GM18870 (cell line): ENCODE data around the gene PIK3R5.
"Not testable (repeated sequence)": the region's sequence is repeated elsewhere in the genome, so short reads cannot be mapped to it uniquely, and the experiment has no call there.

Source experiments
- ATAC-seq: cut with Tn5 transposase; IDR thresholded peaks from one replicate; pipeline ENCODE4 v1.9.1; 2021; ENCODE audit warnings: moderate library complexity; ENCODE audit not compliant: unreplicated experiment

Gene PIK3R5

DNA sequence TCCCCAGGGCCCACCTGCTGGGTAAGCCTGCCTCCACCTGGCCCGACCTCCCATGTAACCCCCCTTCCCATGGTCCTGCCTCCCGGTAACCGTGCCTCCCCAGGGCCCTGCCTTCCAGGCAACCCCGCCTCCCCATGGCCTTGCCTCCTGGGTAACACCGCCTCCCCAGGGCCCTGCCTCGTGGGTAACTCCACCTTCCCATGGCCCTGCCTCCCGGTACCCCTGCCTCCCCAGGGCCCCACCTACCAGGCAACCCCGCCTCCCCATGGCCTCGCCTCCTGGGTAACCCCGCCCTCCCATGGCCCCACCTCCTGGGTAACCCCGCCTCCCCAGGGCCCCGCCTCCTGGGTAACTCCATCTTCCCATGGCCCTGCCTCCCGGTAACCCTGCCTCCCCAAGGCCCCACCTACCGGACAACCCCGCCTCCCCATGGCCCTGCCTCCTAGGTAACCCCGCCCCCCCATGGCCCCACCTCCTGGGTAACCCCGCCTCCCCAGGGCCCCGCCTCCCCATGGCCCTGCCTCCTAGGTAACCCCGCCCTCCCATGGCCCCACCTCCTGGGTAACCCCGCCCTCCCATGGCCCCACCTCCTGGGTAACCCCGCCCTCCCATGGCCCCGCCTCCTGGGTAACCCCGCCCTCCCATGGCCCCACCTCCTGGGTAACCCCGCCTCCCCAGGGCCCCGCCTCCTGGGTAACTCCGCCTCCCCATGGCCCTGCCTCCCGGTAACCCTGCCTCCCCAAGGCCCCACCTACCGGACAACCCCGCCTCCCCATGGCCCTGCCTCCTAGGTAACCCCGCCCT lies 80.1 kb downstream of the PIK3R5 start:
- ATAC-seq, result not testable (repeated sequence)

GRCh38 chr17:8884336-8884990 lies 81.0 kb downstream of the PIK3R5 start:
- ATAC-seq, result no peak

DNA sequence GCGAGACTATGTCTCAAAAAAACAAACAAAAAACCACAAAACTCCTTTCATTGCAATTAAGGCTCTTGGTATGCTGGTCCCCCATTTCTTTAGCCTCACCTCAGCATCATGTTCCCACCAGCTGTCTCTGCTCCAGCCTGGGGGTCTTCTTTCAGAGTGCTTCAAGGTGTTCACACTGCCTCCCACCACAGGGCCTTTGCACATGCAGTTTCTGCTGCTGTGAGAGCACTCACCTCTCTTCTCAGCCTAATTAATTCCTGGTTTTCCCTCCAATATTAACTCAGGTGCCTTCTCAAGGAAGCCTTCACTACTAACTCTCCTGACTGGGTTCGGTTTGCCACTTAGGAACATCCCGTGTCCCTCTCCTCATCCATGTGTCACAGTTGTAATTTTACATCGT lies 82.2 kb downstream of the PIK3R5 start:
- ATAC-seq, result no peak

DNA sequence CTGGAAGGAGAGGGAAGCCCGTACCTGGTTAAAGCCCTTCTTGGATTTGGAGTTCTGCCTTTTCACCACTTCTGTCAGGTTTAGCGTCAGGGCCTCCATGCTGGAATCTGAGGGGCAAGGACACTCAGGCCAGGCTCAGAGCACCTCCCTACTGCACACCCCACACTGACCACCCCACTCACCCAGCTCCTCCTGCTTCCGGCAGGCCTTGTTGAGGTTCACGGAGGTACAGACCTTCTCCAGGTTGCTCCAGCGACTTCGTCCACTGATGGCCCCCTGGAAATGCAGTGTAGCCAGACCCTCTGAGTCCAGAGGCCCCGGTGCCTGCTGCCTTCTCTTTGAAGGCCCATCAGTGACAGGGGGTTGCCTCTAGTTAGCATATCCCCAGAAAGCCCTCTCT lies 83.9 kb downstream of the PIK3R5 start:
- no peak for ATAC-seq

DNA sequence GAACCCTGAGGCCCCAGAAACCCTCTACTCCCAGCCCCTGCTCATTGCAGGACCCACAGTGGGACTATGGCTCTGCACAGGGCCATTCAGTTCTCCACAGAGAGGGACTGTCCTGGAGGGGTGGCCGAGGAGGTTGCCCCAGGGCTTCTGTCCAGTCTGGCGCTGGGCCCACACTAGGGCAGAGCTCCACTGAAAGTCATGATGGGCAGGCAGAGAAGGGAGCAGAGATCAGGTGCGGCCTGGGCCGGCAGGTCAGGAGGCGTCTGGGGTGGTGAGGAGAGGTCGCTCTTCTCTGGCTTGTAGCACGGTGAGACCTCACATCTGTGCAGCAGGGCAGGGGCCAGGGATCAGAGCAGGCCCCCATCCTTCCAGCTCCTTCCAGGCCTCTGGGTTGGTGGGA lies 85.0 kb downstream of the PIK3R5 start:
- no peak for ATAC-seq

DNA sequence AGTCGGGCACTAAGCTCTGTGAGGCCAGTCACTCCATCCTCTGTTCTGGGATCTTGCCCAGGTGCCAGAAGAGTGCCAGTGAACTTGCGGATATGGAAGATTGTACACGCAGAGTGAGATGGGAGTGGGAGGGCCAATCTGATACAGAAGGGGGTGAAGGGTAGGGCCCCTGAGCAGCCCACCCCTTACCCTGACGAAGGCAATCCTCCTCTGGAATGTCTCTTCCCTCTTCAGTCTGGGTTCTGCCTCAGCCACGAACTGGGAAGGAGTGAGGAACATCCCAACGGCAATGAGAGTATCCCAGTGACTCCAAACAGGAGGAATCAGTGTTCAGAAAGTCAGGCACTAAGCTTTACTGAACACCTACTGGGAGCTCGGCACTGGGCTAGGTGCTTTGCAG lies 86.1 kb downstream of the PIK3R5 start:
- no peak for ATAC-seq

GRCh38 chr17:8877984-8878383 lies 87.5 kb downstream of the PIK3R5 start:
- ATAC-seq, result no peak

- no peak for ATAC-seq
These were observed 89.5 kb downstream of the PIK3R5 start for GRCh38 chr17:8875957-8876356.

- ATAC-seq, result no peak
These were observed 90.1 kb downstream of the PIK3R5 start for GRCh38 chr17:8875436-8875835.

- ATAC-seq, result no peak
These were observed 91.4 kb downstream of the PIK3R5 start for GRCh38 chr17:8873801-8874715.

- ATAC-seq, result no peak
These were observed 92.6 kb downstream of the PIK3R5 start for GRCh38 chr17:8872705-8873435.

DNA sequence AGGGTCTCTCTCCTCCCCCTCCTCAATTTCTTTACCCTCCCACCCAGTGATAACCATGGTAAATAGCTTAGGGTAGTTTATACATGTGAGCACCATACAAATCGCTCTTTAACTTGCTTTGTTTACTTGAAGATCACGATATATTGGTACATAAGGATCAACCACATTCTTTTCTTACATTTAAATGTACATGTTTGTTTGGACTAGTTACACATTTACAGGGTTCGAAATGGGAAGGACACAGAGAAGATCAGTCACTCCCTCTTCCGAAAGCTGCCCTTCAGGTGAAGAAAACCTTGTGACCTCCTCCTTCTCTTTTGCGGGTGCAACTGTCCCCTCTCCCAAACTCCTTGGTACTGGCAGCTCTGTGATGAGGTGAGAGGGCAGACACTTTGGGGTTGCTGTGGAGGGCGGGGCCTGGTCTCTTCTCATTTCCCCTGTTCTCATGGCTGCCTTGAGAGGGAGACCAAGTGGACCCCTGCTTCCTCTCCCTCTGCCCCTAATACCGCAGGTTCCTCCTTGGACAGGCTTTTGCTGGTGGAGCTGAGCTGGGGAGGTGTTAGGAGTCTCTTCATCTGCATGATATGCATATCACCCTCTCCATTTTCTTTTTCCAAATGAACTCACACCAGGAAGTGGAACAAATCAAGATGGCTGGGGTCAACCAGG lies 93.3 kb downstream of the PIK3R5 start:
- ATAC-seq, result no peak

- ATAC-seq, result no peak
These were observed 94.4 kb downstream of the PIK3R5 start for GRCh38 chr17:8871081-8871581.

DNA sequence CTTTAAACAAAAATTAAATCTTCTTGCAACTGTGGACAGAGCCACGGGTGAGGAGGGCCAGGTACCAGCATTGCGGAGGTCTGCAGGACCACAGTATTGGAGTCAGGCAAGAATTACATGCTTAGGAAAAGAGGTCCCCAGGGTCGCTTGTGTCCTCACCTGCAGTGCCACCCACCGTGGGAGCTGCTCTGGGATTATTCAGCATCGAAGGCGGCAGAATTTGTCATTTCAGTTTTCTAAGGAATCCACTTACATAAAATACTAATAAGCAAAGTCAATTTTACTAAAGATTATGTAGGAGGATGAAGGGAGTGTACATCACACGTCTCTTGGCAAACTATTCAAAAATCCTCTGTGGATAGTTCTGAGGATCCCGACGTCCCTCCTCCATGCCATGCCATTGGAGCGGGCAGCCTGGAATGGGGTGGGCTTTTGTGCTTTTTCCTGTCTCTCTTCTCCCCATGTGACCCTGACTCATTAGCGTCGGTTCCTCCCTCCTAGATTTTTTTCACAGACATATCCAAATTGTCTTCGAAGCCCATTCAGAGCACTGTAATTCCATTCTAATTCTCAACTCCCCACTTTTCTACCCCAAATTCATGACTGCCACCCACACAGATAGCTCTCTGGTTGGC lies 95.0 kb downstream of the PIK3R5 start:
- no peak for ATAC-seq

DNA sequence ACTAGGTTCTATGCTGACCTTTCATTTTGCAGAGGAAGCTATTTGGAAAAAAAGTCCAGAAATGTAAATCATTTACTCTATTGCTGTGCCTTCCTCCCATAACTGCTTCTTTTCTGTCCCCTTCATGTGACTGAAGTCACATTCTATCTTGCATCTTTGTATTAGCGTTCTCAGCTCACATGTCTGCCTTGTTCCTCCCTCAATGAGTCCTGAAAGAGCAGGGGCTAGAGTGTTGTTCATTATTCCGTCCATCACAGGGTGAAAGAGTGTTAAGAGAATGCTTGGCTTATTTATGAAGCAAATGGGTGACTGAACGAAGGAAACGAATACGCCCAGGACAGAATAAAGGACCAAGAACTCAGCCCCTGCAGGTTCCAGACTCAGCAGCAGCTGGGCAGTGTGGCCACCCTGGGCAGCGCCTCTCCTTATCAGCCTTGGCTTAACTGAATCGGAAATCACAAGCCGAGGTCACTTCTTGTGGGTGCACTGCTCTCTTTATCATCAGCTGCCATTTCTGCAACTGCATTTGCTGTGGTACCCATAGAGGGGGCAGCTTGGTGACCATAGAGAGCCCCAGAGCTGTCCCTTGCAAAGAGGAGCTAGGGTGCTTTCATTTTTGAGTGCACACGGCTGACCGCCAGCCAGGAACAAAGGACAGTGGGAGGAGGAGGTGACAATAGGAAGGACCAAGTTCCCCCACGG lies 96.2 kb downstream of the PIK3R5 start:
- no peak for ATAC-seq

- no peak for ATAC-seq
These were observed 97.0 kb downstream of the PIK3R5 start for GRCh38 chr17:8868529-8868951.

- ATAC-seq, result no peak
These were observed 97.4 kb downstream of the PIK3R5 start for GRCh38 chr17:8868092-8868491.

DNA sequence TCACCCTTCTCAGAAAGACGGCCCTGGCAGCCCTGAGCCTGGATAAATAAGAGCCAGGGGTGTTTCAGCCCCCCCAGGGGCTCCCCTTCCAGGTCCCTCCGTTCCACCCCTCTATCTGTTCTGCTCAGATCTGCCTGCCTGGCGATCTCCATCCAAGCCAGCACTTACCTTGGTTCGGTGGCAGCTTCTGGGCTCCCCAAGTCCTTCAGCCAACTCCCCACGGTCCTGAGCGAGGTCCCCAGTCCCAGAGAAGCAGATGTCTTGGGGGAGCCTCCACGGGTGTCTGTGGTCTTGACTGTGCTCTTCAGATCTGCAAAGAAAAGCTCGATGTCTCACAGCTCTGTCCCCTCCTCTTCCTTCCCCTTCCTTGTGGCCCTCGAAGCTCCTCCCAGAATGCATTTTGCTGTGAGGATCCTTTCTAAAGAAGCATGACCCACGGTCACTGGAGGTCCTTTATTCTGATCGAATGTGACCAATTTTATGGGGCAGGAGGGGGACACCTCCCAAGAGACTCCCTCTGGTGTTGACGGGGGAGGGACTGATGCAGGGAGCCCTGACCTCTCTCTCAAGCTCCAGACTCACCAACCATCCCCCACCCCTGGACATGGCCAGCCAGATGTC lies 98.0 kb downstream of the PIK3R5 start, which contains the start of gene PIK3R6:
Gene PIK3R6 (minus strand): TSS at position 314 of the 621 bp plus-strand sequence. CDS start 17,880 bp downstream, outside the sequence.
- no peak for ATAC-seq
